ENCODE data around the gene LURAP1L.

The LURAP1L gene

GRCh38 chr9:12777121-12778022 lies 2.6 kb downstream of the LURAP1L start:
- DNase-seq (ENCODE audit: low read depth in 2 of 2), result no peak

DNA sequence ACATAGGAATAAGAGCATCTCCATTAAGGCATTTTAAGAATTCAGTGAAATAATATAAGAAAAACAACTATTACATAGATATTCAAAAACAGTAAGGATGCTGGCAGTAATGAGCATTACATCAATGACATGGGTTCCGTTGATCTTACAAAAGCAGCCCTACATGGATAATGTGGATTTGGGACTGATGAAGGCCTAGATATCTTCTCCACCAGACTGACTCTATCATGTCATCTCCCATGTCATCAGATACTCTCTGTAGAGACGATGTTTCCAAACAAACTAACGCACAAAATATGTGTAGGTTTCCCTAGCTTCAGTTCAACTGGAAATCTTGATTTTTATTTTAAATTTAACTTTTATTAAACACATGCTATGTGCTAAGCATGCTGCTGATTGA lies 3.6 kb downstream of the LURAP1L start:
- DNase-seq (ENCODE audit: low read depth in 2 of 2), result no peak

- no peak for DNase-seq (ENCODE audit: low read depth in 2 of 2)
These were observed 6.5 kb downstream of the LURAP1L start for GRCh38 chr9:12781226-12781733.

GRCh38 chr9:12783767-12784460 lies 9.1 kb downstream of the LURAP1L start:
- no peak for DNase-seq (ENCODE audit: low read depth in 2 of 2)

DNA sequence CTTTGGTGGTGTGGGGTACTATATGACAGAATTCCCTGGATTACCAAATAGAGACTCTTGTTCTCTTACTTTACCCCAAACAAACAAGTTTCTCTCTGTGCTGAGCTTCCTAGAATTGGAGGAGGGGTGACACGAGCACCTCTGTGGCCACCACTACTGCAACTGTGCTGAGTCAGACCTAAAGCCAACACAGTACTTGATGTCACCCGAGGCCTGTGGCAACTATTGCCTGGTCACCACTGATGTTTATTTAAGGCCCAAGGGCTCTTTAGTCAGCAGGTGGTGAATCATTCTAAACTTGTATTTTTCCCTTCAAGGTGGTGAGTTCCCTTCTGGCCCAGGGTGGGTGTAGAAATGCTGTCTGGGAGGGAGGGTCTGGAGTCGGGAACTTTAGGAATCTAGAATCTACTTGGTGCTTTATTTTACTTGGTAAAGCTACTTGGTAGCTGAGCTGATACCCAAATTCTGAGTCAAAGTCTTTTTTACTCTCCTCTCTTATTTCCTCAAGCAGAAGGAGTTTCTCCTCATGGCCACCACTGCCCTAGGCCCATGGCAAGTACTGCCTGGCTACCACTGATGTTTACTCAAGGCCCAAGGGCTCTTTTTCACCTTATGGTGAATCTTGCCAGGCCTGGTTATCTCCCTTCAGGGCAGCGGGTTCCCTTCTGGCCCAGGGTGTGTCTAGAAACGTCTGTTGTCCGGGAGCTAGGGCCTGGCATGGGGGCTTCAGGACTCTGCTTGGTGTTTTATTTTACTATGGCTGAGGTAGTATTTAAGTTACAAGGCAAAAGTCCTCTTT lies 9.8 kb downstream of the LURAP1L start:
- DNase-seq (ENCODE audit: low read depth in 2 of 2), result no peak

- DNase-seq (ENCODE audit: low read depth in 2 of 2), result no peak
These were observed 10.5 kb downstream of the LURAP1L start for GRCh38 chr9:12785260-12785770.

- no peak for DNase-seq (ENCODE audit: low read depth in 2 of 2)
These were observed 11.1 kb downstream of the LURAP1L start for GRCh38 chr9:12785941-12786340.

- no peak for DNase-seq (ENCODE audit: low read depth in 2 of 2)
These were observed 15.2 kb downstream of the LURAP1L start for GRCh38 chr9:12790001-12790400.

DNA sequence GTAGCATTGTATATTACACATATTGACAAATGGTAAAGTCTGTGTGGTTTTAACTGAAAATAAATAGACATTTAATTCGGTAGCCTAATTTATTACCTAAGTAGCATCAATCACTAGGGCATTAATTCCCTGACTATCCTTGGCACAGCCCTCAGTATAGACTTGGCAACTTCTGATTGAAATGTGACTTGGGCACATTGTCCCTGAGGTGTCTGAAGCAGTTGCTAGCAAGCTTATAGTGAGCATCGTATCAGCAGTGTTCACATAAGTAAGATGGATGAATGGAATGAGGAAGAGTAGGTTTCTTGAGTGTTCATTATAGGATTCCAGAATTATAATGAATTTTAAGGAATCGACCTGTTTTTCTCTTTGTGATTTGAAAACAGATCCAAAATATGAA lies 16.1 kb downstream of the LURAP1L start:
- DNase-seq (ENCODE audit: low read depth in 2 of 2), result no peak

GRCh38 chr9:12794101-12794799 lies 19.4 kb downstream of the LURAP1L start:
- DNase-seq (ENCODE audit: low read depth in 2 of 2), result no peak

DNA sequence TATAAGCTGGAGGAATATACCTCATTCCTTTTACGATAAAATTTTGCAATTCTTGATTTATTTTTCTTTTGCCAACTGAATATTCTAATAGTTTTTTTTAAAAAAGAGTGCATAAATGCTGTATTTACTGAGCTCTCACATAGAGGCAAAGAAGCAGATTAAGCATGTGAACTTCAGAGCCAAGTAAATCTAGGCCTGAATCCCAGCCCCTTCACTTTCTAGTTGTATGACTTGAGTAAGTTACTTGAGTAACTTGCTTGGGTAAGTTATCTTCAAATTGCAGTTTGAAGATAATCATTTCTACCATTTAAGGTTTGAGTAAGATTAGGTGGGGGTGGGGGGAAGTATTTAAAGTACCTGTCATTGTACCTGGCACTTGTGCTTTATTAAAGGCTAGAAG lies 21.8 kb downstream of the LURAP1L start:
- DNase-seq (ENCODE audit: low read depth in 2 of 2), result no peak

- DNase-seq (ENCODE audit: low read depth in 2 of 2), result no peak
These were observed 22.2 kb downstream of the LURAP1L start for GRCh38 chr9:12797037-12797436.

DNA sequence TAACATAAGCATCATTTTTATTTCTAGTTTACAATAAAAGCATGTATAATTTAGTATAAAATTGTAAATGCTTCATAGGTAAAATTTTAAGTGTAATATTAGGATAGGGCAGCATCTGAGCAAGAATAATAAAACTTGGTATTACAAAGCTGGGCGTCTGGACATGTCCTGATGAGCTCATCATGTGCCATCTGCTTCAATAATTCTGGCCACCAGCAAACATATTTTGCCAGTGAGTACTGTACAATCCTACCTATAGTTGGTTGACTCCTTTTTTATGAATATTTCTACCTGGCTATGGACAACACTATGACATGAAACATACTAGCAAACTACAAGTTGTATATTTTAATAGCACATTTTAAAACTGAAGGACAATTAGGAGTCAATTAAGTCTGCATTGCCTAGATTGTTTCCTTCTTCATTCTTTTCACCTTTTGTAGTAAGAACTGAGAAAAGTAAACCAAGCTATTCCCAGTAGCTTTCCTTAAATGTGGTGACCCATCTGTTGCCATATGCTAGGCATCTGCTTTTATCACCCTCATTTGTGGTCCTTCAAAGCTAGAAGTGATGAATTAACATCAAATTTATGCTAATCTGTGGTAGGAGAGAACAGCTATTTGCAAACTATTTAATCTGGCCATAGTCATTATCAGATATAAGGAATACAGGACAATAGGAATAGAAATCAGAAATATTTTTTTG lies 23.4 kb downstream of the LURAP1L start:
- DNase-seq (ENCODE audit: low read depth in 2 of 2), result no peak

DNA sequence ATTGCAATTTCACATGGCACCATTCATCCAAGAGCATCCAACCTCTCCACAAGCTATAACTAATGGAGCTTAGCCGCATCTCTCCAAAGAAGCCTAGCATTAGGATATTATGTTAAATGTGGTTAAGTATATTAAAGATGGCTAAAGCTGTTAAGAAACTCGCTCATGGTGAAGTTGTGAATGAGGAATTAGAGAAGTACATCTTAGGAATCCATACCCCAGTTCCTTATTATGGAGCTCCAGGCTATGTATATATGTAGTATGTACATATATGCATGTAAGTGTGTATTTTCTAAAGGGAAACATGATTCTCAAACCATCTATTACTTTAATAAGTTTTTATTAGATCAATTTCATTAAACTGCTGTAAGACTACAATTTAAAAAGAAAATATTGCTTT lies 26.4 kb downstream of the LURAP1L start:
- no peak for DNase-seq (ENCODE audit: low read depth in 2 of 2)

DNA sequence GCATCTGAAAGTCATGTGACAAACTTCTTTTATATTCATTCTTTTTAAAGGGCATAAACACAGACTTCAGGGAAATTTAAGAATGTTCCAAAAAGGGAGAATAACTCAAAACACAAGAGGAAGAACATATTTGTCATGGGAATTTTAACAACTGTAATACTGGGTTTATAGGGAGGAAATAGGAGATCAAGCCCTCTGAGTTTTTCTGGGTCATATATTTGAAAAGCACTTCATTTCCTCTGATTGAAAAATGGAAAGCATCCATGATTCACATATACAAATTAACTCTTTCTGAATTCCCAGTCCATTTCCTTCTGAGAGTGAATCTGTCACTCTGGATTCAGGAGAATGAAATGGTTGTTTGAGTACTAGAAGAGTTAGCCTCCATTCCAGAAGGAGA lies 26.8 kb downstream of the LURAP1L start:
- DNase-seq (ENCODE audit: low read depth in 2 of 2), result no peak

DNA sequence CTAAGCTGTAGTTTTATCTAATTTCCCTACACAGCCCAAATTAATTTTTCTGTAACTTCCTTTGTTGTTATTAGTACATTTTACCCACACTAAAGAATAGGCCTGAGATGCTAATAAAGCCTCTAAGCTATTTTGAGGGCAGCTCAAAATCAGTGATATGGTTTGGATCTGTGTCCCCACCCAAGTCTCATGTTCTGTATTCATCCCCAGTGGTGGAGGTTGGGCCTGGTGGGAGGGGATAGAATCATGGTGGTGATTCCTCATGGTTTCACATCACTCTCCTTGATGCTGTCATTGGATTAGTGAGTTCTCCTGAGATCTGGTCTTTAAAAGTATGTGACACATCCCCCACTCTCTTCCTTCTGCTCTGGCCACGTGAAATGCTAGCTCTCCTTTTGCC lies 27.3 kb downstream of the LURAP1L start:
- no peak for DNase-seq (ENCODE audit: low read depth in 2 of 2)

DNA sequence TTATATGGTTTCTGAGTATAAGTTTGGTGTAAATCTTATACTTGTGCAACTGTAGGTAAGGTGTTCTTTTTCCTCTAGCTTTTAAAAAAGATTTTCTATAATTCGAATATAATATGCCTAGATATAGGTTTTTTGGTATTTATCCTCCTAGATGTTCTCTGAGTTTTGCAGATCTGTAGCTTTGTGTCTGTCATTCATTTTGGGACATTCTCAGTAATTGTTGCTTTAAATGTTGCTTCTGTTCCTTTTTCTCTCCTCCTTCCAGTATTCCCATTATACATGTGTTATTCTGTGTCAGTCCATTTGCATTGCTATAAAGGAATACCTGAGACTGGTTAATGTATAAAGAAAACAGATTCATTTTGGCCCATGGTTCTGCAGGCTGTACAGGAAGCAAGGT lies 33.7 kb downstream of the LURAP1L start:
- DNase-seq (ENCODE audit: low read depth in 2 of 2), result no peak

DNA sequence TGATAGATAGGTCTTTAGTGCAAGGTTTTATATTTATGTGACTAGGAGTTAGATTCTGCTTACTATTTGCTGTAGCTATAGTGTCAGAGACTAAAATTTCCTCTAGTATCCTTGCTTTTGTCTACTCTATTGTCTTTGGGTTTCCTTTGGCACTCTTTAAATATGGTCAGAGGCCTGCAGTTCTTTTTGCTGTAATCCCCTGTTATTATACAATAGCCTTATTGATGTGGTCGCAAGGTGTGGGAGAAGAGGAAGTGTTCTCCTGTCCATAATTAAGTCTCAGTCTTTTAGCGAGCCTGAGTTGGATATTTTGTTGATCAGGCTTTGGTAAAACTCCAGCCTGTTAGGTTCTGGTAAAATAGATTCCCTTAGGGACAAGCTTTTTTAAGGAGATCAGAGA lies 34.9 kb downstream of the LURAP1L start:
- no peak for DNase-seq (ENCODE audit: low read depth in 2 of 2)

- no peak for DNase-seq (ENCODE audit: low read depth in 2 of 2)
These were observed 37.1 kb downstream of the LURAP1L start for GRCh38 chr9:12811935-12812334.

- no peak for DNase-seq (ENCODE audit: low read depth in 2 of 2)
These were observed 37.9 kb downstream of the LURAP1L start for GRCh38 chr9:12812710-12813109.

- no peak for DNase-seq (ENCODE audit: low read depth in 2 of 2)
These were observed 38.7 kb downstream of the LURAP1L start for GRCh38 chr9:12813533-12813932.

Data from stimulated activated CD8-positive, alpha-beta memory T cell treated with anti-CD3 and anti-CD28 coated beads, Interleukin-7, amount 100 ng/mL, for 4 hours (primary cell).